Sigmoid colon (tissue), 4 donors: Measurements from ENCODE around the gene SSUH2.

Experiments used
- CTCF ChIP-seq, 4 experiments: fragments of 450-650 bp in 3 of 4; fragments of 200-600 bp in 1 of 4; IDR thresholded peaks; one replicate each; pipeline ENCODE4 v1.5.1; 2016 to 2019; ENCODE audit warnings: antibody characterized with exemption in 4 of 4, mild to moderate bottlenecking in 3 of 4, moderate library complexity in 2 of 4
- EP300 ChIP-seq, 4 donors: sonication (generic); formaldehyde crosslinking; IDR thresholded peaks; one replicate each; pipeline ENCODE4 v1.6.1; 2017; ENCODE audit warnings: antibody characterized with exemption in 4 of 4
- POLR2A ChIP-seq, 2 donors: fragments of 450-650 bp; IDR thresholded peaks; one replicate each; pipeline ENCODE4 v1.6.1; 2016; ENCODE audit warnings: antibody characterized with exemption in 2 of 2, mild to moderate bottlenecking in 2 of 2, moderate library complexity in 2 of 2

DNA sequence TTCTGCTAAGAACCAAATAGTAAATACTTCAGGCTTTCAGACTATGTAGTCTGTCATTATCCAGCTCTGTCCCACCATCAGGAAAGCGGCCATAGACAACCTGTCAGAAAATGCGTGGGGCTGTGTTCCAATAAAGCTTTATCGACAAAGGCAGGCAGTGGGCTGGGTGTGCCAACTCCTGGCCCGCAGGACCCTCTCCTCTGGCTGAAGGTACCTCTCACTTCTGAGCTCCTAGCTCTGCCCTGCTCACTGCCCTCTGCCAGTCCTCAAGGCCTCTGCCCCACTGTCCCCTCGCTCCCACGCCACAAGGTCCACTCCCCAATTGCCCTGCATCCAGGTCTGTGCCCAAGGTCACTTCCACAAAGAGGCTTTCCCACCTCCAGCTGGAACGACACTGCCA is 20.0 kb downstream of the SSUH2 start:
- no peak for TF ChIP-seq CTCF (IDR thresholded peaks at IDR 0.05)
- no peak for TF ChIP-seq POLR2A (IDR thresholded peaks at IDR 0.05)
- no peak for TF ChIP-seq EP300 (IDR thresholded peaks at IDR 0.05)
